ENCODE measurements around the gene KRTAP5-5.
A peak's percentile ranks its signal among the peaks of the same experiment; 100 is the strongest.
"Not testable (repeated sequence)": the region's sequence is repeated elsewhere in the genome, so short reads cannot be mapped to it uniquely, and the experiment has no call there.

Gene KRTAP5-5

DNA sequence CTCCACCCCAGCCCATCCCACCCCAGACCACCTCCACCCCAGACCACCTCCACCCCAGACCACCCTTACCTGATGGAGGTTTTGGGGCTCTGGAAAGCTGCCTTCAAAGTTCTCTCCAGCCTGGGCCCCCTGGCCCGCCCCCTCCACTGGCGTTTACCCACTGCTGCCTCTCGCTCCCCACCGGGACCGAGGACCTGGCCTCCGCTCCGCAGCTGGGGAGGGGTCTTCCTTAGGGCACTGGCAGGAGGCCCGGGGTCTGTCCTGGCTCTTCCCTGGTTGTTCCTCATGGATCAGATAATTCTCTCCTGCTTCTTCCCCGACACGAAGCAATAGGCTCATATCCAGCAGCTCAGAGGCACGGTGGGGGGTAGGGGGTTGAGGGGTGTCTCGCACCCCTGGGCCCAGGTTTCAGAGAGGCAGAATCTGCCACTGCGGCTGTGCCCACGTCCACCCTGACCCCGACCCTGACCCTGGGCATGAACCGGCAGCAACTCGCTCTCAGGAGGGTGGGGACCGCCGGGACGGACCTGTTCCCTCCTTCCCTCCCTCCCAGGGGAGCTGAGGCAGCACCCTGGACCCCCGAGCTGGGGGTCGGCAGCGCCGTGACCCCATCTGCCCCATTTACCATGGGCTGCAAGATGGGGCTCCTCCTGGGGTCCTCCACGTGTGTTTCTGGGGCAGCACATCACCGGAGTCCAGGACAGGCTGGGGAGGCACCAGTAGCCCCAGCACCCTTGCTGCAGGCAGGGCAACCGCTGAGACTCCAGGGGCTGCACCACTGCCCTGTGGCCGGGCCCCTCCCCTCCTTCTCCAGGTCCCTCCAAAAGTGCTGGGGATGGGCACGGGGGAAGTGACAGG is 12.9 kb downstream of the KRTAP5-5 start:
- no peak for DNase-seq

DNA sequence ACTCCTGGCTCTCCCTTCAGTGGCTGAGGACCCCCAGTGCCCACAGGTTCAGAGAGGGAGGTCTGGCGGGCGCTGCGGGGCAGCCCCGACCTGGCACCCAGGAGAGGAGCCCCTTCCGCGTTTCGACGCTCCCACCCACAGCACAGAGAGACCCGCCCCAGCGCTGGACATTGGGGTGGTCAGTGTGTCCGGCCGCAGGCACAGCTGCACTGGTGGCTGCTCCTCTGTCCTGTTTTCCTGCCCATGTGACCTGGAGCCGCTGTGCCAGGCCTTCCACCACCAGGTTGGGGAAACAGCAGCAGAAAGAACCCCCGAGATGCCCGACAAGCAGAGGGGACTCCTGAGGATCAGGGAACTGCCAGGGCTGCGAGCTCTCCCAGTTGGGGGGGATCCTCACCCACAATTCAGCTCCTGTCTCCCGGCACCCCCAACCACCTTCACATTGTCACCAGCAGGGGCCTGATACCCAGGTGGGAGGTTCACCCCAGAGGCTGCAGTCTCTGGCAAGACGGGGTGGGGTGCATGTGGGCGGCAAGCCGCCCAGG is 13.6 kb downstream of the KRTAP5-5 start:
- DNase-seq = no peak

DNA sequence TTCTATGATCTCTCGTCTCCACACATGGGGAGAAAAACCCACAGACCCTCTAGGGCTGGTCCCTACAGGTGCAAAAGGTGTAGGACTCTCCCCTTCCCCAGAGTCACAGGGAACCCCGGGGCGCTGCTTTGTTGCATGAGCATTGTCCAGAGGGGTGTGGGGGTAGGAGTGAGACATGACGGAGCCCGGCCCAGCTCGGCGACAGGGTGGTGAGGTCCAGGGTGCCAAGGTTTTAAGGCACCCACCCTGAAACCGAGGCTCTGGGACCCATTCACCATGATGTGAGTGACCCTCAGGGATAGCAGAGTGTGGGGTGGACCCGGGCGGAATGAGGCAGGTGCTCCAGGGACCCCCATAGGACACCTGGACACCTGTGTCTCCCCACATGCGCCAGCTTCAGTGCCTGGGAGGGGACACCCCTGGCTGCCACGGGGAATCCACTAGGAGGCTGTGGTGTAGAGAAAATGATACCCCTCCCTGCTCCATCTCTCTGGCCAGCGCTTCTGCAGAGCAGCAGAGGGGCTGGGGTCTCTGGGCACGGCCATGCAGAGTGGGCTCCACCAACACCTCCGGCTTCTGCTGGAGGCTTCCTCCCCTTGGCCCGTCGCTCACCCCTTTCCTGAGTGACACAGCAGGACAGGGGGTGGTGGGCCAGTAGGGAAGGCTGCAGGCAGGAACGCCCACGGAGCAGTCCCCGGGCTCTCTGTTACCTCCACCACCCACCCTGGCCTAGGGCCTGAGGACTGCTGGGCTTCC is 15.2 kb downstream of the KRTAP5-5 start:
- no peak for DNase-seq

DNA sequence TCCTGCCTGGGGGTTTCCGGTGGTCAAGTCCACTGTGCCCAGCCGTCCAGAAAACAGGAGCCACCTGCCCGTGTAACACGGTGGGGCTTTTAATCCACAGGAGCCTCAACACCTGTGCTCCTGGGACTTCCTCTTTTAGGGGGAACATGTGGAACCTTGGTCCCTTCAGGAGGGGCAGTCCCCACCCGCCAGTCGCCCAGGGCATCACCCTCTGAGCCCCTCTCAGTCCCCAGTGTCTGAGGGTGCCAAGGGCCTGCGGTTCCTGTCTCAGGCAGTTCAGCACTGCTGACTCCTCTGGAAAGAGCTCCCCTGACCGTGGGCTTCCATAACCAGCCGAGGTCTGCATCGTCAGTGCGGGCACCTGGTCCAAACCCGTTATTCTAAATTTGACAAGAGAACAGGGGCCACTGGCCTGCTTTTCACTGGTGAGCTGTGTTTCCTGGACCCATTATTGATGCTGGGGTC is 15.8 kb downstream of the KRTAP5-5 start:
- DNase-seq = no peak

DNA sequence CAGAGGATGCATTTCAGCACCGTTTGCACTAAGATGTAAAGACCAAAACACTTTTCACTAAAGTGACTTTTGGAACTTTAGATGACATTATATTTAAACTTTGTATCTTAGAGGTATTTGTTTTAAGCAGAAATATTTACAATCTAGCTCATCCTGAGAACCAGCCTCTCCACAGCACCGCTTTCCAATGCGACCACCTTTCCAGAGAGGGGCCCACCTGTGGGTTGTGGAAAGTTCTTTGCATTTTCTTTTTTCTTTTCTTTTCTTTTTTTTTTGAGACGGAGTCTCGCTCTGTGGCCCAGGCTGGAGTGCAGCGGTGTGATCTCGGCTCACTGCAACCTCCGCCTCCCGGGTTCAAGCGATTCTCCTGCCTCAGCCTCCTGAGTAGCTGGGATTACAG is 17.0 kb downstream of the KRTAP5-5 start:
- DNase-seq = not testable (repeated sequence)

DNA sequence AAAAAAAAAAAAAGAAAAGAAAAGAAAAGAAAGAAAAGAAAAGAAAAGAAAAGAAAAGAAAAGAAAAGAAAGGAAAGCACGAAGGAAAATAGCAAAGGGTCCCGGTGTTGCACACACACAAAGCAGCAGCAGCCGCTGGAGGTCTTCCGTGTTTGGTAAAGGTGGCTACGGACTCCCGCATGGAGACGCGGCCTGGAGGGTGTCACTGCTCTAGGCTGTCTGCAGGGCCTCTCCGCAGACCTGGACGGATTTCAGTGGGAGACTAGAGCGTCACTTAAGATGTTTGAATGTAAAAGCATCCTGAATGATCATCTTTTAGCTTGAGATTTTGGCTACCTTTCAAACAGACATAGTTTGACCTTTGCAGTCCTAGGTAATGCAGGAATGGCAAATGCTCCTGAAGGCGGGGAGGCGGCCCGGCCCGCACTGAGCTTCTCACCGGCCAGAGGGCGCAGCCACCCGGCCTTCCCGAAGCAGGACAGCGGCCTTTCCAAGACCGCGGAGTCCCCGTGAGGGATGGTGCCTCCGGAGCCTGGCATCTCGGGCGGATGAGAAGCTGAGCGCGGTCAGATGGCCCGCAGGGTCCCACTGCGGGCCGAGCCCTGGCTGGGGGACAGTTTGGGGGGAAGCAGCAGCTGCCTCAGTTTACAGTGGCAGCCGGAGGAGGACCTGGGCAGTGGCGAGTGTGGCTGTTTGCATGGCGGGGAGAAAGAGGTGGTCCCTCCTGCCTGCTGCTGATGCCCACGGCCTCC is 18.5 kb downstream of the KRTAP5-5 start:
- no peak for DNase-seq

DNA sequence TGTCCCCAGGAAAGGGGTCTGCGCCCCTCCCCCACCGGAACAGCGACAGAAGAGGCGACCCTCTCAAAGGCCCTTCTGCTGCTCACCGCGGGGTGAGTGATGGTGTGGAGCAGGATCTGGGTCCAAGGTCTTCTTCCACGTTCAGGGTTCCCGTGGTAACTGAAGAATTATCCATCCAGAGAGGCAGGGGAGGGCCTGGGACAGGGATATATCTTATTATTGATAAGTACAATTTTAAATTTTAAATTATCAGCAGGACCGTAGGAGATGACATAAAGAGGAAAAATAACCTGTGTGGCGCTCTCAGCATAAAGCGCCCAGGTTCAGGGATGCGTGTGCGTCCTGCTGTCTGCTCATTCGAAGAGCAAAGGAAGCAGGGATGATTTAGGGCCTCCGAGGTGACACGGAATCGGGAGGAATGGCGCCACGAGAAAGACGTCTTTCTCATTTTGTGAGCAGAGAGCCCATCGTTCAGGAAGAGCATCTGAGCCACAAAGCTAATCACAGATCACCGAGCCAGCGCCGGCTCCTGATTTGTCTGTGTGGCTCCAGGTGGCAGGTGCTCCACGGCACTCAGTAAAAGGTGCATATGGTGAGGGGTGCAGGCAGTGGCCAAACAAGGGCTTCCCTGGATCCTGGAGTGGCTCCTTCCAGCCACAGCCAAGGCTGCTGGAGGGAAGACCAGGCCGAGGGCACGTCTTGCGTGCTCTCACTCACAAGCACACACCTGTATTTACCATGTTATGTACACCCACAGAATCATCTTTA is 19.3 kb downstream of the KRTAP5-5 start:
- no peak for DNase-seq

DNA sequence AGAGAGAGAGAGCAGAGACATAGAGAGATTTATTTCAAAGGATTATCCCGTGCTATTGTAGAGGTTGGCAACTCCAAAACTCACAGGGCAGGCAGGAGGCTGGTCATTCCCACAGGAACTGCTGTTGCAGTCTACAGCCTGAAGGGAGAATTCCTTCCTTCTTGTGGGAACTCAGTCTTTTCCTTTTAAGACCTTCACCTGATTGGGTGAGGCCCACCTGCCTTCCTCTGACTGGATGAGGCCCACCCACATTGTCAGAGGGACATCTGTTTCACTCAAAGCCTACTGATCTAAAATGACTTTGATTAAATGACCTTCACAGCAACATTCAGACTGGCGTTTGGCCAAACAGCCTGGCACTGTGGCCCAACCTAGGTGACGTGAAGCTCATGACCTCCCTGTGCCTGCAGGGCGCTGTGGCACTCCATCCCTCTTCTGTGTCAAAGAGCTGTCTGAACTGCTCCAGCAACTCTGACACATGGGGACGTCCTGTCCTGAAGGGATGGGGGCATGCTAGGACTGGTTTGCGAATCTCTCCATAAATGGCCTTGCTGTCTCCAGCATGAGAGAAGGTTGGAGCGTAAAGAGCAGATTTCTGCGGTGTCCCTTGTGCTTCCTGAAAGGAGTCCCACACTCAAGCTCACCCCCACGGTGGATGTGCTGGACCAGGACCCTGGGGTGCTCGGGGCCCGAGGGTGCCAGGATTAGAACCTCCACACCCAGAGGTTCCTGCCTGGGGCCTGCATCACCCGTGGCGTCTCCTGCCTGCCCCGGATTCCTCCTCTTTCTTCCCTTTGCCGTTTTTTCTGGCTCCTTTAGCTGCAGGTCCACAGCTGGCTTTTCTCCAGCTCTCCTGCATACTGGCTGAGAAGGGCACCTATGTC is 20.7 kb downstream of the KRTAP5-5 start:
- DNase-seq = no peak

DNA sequence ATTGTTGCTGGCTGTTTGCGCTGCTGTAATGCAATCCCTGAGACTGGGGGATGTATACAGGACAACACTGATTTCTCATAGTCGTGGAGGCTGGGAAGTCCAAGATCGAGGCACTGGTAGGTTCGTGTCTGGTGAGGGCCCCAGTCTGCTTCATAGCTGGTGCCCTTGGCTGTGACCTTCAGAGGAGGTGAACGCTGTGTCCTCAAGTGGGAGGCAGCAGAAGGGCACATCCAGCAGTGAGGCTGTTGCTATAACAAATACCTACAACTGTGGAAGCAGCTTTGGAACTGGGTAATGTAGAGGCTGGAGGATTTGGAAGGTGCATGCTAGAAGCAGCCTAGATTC is 21.3 kb downstream of the KRTAP5-5 start:
- no peak for DNase-seq

DNA sequence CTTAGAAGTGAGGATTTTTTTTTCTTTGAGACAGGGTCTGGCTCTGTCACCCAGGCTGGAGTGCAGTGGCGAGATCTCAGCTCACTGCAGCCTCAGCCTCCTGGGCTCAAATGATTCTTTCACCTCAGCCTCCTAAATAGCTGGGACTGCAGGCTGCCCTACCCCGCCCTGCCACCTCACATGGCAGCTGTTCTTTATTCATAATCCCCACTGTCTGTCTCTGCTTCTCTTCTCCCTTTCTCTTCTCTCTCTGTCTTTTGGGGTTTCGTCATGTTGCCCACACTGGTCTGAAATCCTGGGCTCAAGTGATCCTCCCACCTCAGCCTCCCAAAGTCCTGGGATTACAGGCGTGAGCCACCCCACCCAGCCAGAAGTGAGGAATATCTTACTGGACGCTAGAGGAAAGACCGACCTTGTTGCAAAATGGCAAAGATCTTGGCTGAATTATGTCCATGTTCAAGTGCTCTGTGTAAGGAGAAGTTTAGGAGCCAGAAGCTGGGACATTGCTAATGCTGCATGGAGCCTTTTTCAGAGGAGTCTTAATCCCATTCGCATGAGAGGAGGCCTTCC is 21.9 kb downstream of the KRTAP5-5 start:
- DNase-seq = no peak

DNA sequence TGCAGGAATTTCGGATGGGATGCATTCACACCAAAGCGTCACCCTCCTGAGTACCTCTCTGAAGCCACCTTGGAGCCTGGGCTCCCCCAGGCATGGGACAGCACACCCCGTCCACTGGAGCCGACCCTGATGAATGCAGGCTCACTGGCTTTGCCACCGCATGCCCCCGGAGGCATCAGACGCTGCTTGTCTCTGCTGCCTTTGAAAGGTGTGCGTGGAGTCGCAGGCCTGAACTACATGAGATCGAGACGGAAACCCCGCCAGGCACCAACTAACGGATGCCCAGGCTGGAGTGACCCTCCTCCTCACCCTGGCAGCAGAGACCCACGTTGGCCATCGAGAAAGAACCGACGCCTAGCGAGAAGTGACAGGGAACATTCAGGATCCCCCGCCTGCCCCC is 22.5 kb downstream of the KRTAP5-5 start:
- DNase-seq = no peak

DNA sequence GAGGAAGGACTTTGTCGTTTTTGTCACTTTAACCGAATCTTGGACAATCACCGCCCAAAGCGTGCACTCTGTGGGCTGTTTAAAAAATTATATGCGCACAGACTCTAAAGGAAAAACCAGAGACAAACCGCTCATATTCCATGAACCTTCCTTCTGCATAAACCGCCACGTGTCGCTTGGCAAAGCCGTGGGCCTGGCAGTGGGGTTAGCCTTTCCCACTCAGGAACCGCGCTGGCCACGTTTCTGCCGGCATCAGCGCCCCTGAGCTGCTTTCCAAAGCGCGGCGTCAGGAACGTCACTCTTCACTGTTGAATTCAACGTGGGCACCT is 22.8 kb downstream of the KRTAP5-5 start:
- no peak for DNase-seq

DNA sequence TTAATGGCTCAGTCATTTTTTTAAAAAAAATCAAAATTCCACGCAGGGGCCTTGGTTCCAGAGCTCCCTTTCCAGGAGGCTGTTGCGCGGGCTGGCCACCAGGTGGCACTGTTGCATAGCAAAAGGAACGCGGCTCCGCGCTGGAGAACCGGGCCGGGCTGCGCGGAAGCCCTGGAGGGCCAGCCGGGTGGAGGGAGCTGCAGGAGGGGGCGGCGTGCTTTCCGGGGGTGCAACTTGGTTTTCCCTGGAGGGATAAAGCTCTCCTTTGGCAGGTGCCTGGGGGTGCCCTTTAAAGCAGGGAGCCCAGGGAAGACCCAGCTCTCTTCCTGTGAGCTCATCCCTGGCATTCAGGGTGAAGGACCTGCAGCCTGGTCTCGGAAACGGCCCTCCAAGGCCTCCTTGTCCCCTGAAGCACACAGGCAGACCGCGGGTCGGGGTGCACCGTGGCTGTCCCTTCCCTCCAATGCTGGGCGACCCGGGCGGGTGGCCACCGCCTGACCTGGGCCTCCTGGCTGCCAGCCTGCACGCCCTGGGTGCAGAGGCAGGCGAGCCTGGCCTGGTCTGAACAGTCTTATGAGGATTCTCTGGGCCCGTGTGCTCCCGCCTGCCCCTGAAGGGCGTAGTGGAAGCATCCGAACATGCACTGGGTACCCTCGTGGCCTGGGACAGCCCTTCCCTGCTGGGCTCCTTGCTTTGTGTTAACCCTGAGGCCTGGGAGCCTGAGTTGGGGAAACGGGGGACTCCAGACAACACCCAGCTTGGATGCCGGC is 23.4 kb downstream of the KRTAP5-5 start:
- DNase-seq = peak; percentile 83 to 86

DNA sequence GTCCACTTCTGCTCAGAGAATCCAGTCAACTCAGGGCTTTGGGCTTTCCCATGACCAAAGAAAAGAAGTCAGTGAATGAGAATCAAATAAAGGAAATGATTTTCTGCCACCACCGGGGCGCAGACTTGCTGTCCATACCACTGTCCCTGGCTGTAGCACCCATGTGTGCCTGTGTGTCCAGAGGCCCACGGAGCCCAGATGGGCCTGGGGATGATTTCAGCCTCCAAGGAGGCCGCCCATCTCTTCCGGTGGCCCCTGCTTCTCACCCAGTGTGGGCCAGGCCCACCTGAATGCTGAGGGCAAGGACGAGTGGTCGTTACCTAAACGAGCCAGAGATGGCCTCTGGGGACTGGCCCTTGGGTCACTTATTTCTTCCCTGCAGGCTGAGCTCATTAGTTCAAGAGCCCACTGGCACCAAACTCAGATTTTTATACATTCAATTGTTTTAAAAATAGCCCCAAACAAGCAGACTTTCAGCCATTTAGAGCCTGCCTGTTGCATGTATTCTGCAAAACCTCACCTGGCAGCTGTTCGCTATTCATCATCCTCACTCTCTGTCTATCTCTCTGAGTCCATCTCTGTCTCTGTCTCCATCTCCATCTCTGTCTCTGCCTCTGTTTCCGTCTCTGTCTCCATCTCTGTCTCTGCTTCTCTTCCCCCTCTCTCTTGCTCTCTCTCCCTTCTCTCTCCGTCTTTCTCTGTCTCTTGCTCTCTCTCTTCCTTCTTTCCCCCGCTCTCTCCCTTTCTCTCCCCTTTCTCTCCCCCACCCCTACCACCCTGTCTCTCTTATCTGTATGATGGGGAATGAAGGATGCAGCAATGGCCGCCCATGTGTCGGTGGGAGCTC is 24.2 kb downstream of the KRTAP5-5 start:
- no peak for DNase-seq

DNA sequence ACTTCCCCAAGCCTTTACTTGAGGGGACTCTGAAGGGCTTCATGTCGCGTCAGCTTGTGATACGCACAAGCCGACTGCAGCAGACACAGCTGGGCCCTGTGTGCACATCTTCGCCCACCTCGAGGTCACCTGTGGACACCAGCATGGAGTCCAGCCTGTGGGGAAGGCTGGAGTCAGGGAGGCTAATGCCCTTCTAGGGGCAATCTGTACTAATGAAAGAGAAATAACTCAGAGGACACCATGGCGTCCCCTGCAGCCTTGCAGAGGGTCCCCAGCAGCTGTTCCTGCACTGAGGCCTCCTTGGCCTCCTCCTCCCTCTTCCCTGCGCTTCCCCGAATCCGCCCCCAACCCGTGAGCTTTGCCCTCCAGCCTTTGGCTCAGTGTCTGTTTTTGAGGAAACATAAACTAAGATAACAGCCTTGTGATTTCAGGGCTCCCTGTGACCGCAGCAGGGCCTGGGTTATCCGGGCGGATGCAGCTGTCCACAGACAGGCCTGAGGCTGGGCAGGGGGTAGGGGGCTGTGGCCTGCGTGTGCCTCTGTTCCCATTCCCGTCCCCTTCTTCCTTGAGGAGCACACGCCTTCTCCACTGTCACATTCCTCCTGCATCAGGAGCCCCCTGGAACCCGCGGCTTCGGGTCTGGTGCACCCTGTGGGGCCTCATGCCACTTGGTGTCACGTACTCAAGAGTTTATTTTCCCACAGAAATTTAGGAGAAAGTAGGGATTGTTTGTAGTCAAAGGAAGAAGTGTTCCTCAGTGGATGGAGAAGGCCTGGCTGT is 25.0 kb downstream of the KRTAP5-5 start:
- no peak for DNase-seq

DNA sequence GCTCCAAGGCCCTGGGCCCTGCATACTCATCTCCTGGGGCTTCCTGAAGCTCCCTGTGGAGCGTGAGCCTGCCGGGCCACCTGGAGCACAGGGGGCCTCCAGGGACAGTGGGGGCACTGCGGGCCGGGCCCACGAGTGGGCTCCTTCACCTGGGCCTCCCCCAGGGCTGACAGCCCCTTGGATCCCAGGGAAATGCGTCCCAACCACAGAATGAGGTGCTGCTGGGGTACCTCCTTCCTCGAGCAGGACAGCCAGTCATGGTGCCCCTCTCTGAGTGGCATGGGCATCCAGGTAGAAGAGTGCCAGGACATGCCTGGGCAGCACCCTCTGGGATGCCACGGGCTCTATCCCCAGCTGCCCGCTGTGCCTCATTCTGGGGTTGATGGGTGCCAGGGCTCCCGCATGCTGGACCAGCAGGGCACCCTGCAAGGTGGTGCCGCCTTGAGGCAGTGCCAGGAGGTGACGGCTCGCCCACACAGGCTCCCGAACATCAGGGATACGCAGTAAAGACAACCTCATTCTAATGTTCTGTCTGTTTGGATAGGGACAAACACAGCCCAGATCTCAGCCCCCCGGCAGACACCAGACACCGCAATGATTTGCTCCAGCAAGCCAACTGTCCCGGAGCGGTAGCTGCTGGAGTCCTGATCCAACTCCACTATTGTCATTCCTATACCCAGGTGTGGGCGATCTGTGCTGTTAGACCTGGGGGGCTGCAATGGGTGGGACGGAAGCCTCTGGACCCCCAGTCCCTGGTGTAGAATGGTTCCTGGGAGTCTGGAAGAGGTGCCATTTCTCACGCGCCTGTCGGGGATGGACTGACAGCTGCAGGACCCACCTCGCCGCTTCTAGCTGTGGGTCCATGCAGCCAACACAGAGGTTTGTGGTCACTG is 25.8 kb downstream of the KRTAP5-5 start:
- DNase-seq = no peak

DNA sequence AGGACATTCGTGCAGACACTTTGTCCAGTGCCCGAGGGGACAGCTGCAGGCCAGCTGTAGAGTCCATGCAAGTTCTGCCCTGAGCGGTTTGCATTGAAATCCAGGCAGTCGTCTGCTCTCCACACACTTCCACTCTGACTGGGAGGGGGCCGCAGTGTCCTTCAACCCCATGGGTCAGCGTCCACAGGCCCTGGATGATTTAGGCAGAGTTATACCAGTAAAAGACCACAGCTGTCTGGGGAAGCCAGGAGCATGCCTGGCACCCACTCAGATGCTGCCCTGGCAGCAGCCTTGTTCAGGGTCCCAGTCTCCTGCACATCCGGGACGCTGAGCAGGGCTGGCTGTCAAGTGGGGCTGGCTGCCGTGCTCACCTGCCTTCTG is 26.5 kb downstream of the KRTAP5-5 start:
- no peak for DNase-seq

DNA sequence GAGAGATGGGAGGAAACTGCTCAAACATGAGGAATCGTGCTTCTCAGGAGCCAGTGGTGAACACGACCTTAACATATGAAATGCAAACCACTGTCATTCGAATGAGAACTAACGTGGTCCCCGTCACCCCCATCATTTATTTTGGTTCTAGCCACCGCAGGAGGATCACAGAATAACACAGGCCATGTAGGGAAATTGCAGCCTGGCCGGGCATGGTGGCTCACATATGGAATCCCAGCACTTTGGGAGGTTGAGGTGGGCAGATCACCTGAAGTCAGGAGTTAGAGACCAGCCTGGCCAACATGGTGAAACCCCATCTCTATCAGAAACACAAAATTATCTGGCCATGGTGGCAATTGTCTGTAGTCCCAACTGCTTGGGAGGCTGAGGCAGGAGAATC is 27.1 kb downstream of the KRTAP5-5 start:
- no peak for DNase-seq
